ENCODE results near the gene PARVA. TPM values are rescaled to one million over a fixed set of nuclear protein-coding genes. Genes with fewer than 3 reads are reported as not detected.

Gene PARVA
- 10 to 100 TPM; 32.0 to 33.7 TPM for total RNA-seq

- peak within 1 kb of the TSS; percentile 97 to 98 (median 98) for H3K27ac ChIP-seq
- TF ChIP-seq POLR2A (IDR thresholded peaks at IDR 0.05): peak; percentile 78 to 85 (median 80)
- TF ChIP-seq CTCF (IDR thresholded peaks at IDR 0.05): peak in 3 of 7 experiments; percentile 18 to 24 (median 23)
- intact Hi-C loops (cut with DNase I): no loop called here
- no peaks in the 10 kb centered on the region for H3K36me3 ChIP-seq (replicated peaks in 1 of 2; ENCODE audit: insufficient read depth in 1 of 2, low read depth in 2 of 2)
- H3K27me3 ChIP-seq: no peaks in the 10 kb centered on the region
- DNase-seq: peak; percentile 74 to 79 (median 76)
- peak; percentile 71 for ATAC-seq
- WGBS, 2 donors: 4 to 6% methylated on average over 40 to 55 of the region's 55 CpGs
- H3K4me1 ChIP-seq: peaks cover 66% of the 10 kb centered on the region
- no peaks in the 10 kb centered on the region for H3K9me3 ChIP-seq
- H3K4me3 ChIP-seq: peak within 1 kb of the TSS; percentile 18 to 32
Observed at GRCh38 chr11:12377106-12377823, at the start of gene PARVA. TSS of gene PARVA (plus strand) at chr11:12377571. CDS start at chr11:12377648, 77 bp downstream.

GRCh38 chr11:12329169-12329568 lies 48.2 kb upstream of the PARVA start:
- Histone ChIP-seq H3K4me1 (peaks cover 8% of the 10 kb centered on the region), H3K27me3 (no peaks in the 10 kb centered on the region), H3K36me3 (replicated peaks in 1 of 2; ENCODE audit: insufficient read depth in 1 of 2, low read depth in 2 of 2) (no peaks in the 10 kb centered on the region), H3K4me3 (no peak overlapping the region), H3K27ac (no peak overlapping the region), H3K9me3 (no peaks in the 10 kb centered on the region)
- no peak for TF ChIP-seq CTCF (IDR thresholded peaks at IDR 0.05)
- TF ChIP-seq POLR2A (IDR thresholded peaks at IDR 0.05): no peak
- WGBS, 2 donors: 80 to 84% methylated on average over 4 of the region's 4 CpGs
- intact Hi-C loops (cut with DNase I): no loop called here
- no peak for DNase-seq
- no peak for ATAC-seq

- no peak for TF ChIP-seq CTCF (IDR thresholded peaks at IDR 0.05)
- no peak for TF ChIP-seq POLR2A (IDR thresholded peaks at IDR 0.05)
- Histone ChIP-seq H3K4me1 (peaks cover 8% of the 10 kb centered on the region), H3K4me3 (no peak overlapping the region), H3K9me3 (no peaks in the 10 kb centered on the region), H3K36me3 (replicated peaks in 1 of 2; ENCODE audit: insufficient read depth in 1 of 2, low read depth in 2 of 2) (no peaks in the 10 kb centered on the region), H3K27ac (no peak overlapping the region), H3K27me3 (no peaks in the 10 kb centered on the region)
- intact Hi-C loops (cut with DNase I): loop anchor here (5.0 kb wide), 1 partner anchor 563 kb away; no protein-coding TSS in a partner anchor
- ATAC-seq (no peak), DNase-seq (no peak)
- 69 to 89% methylated on average over 2 of the region's 2 CpGs for WGBS, 2 donors
Observed at GRCh38 chr11:12329797-12330196, 47.6 kb upstream of the PARVA start.

GRCh38 chr11:12330485-12331231 lies 46.7 kb upstream of the PARVA start:
- DNase-seq: peak in 2 of 4 donors; percentile 19
- WGBS, 2 donors: 50 to 53% methylated on average over 7 of the region's 7 CpGs
- intact Hi-C loops (cut with DNase I): loop anchor here (5.0 kb wide), 1 partner anchor 562 kb away; no protein-coding TSS in a partner anchor
- Histone ChIP-seq H3K36me3 (replicated peaks in 1 of 2; ENCODE audit: insufficient read depth in 1 of 2, low read depth in 2 of 2) (no peaks in the 10 kb centered on the region), H3K4me3 (no peak overlapping the region), H3K27ac (no peak overlapping the region), H3K27me3 (no peaks in the 10 kb centered on the region), H3K9me3 (no peaks in the 10 kb centered on the region), H3K4me1 (peaks cover 8% of the 10 kb centered on the region)
- no peak for ATAC-seq
- TF ChIP-seq POLR2A (IDR thresholded peaks at IDR 0.05): no peak
- TF ChIP-seq CTCF (IDR thresholded peaks at IDR 0.05): no peak

All from body of pancreas (tissue), 4 donors.